GM19043 (cell line): ENCODE results near the gene URB2.
"Not testable (repeated sequence)": the region's sequence is repeated elsewhere in the genome, so short reads cannot be mapped to it uniquely, and the experiment has no call there.

Experiments used
- ATAC-seq: cut with Tn5 transposase; IDR thresholded peaks from one replicate; pipeline ENCODE4 v1.9.1; 2021; ENCODE audit warnings: low read depth; ENCODE audit not compliant: unreplicated experiment

URB2 gene

GRCh38 chr1:229689904-229690303 lies 63.9 kb downstream of the URB2 start:
- no peak for ATAC-seq

- ATAC-seq = no peak
Observed at GRCh38 chr1:229690662-229691061, 64.6 kb downstream of the URB2 start.

GRCh38 chr1:229691362-229691761 lies 65.3 kb downstream of the URB2 start:
- no peak for ATAC-seq

GRCh38 chr1:229693129-229693900 lies 67.3 kb downstream of the URB2 start:
- ATAC-seq = peak; percentile 47

GRCh38 chr1:229694053-229694693 lies 68.1 kb downstream of the URB2 start:
- ATAC-seq = no peak

- ATAC-seq = no peak
Observed at GRCh38 chr1:229696385-229696784, 70.3 kb downstream of the URB2 start.

GRCh38 chr1:229699613-229700267 lies 73.7 kb downstream of the URB2 start:
- ATAC-seq = no peak

DNA sequence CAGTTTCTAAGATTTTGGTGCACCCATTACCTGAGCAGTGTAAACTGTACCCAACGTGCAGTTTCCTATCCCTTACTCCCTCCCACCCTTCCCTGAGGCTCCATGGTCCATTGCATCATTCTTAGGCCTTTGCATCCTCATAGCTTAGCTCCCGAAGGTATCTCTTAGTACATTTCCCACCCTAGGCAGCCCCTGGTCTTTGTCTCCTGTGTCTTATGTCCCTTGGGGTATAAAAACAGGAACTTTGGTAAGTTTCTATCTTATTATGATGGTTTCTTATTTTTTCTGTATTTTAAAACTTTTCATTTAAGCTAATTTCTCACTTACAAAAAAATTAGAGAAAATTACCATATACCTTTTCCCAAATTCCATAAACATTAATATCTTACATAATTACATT lies 78.1 kb downstream of the URB2 start:
- ATAC-seq = no peak

DNA sequence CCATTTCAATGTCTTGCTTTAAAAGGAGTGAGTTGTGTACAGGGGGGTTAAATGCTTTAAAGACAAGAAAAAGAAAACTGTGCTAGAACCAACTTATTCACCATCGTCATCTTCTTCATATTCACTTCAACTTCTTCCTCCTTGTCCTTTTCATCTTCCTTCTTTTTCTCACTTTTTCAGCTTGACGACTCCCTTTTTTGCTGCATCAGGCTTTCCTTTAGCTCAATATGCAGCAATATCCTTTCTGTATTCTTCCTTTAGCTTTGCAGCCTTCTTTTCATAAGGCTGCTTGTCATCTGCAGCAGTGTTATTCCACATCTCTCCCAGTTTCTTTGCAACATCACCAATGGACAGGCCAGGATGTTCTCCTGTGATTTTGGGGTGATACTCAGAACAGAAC lies 79.1 kb downstream of the URB2 start:
- not testable (repeated sequence) for ATAC-seq

- ATAC-seq = not testable (repeated sequence)
Observed at GRCh38 chr1:229707127-229707526, 81.1 kb downstream of the URB2 start.

DNA sequence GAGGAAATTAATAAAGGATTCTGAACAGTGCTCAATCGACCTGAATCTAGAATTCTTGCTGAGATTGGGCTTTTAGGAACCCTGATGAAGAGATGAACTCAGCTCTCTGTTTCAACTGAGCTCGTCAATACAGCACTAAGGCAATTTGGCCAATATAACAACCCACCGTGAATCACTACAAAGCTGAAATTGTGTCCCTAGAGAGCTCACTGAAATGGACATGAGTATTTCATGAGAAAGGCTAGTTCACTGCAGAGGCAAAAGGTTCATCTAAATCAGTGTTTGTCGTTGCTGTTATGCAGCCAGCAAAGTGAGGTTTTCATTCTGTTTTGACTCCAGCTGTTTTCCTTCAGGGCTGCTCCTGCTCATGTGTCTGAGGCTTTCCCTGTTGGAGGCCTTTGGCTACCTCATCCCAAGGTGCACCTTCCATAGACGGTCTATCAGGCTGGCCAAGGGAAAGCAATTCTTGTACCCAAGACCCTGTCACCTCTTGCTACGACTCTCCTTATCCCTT lies 83.5 kb downstream of the URB2 start:
- ATAC-seq = no peak
